HepG2 (cell line): ENCODE measurements around the gene NOM1. TPM values are rescaled to one million over a fixed set of nuclear protein-coding genes. Genes with fewer than 3 reads are reported as not detected.

Source experiments
- ATAC-seq: fragments of 200-7000 bp; cut with Tn5 transposase; 3 replicates; pipeline ENCODE4 v1.9.1; 2020; ENCODE audit warnings: mild to moderate bottlenecking, moderate library complexity
- BruUV-seq: library from RNA; stranded (reverse); fragments of 400-500 nt; replicated peaks from 2 replicates; lab custom pipeline; 2021; lab: Mats Ljungman, UMichigan
- CTCF ChIA-PET: fragments of 300-600 bp; formaldehyde crosslinking; extraction: SDS; loops from one replicate; lab custom pipeline; 2021; ENCODE audit warnings: low total read pairs, inconsistent platforms, low intra/inter-chr PET ratio; lab: Yijun Ruan, JAX
- POLR2A ChIA-PET: fragments of 350-600 bp; sonication (Branson Sonifier 250); formaldehyde crosslinking; loops from one replicate; lab custom pipeline; 2020; ENCODE audit warnings: antibody characterized with exemption, inconsistent platforms; lab: Yijun Ruan, JAX
- DNase-seq: peaks from one replicate; pipeline ENCODE4 v3.0.0-alpha.2; 2015; ENCODE audit warnings: low spot score
- FAIRE-seq: peaks from 3 replicates; lab custom pipeline; 2011; peaks lifted over from hg19 to GRCh38; lab: Jason Lieb, UNC
- H2AFZ ChIP-seq: one replicate; pipeline ENCODE4 v1.6.1; 2011; ENCODE audit warnings: low read length, inconsistent platforms
- H3K27ac ChIP-seq: fragments of 300-600 bp; 3 replicates; pipeline ENCODE4 v1.8.0; 2011; ENCODE audit warnings: mixed run types, mild to moderate bottlenecking, mixed read lengths, low read length, inconsistent platforms; ENCODE audit not compliant: insufficient read depth; ENCODE audit errors: extremely low read length
- H3K27me3 ChIP-seq, 2 experiments: fragments of 200-600 bp in 1 of 2; 2 replicates in 1 of 2; 3 replicates in 1 of 2; pipeline versions ENCODE4 v1.6.0 to v1.8.0; 2011; ENCODE audit warnings: low read length in 2 of 2, mild to moderate bottlenecking in 2 of 2, moderate library complexity in 2 of 2, inconsistent platforms in 1 of 2; ENCODE audit not compliant: insufficient read depth in 2 of 2, control insufficient read depth in 1 of 2
- H3K36me3 ChIP-seq, 2 experiments: fragments of 200-600 bp in 1 of 2; replicated peaks in 1 of 2; 2 replicates in 1 of 2; 3 replicates in 1 of 2; pipeline versions ENCODE4 v1.5.1 to v1.8.0; 2011; ENCODE audit warnings: low read length in 2 of 2, inconsistent platforms in 1 of 2; ENCODE audit not compliant: insufficient read depth in 2 of 2, control insufficient read depth in 1 of 2
- H3K4me1 ChIP-seq: 2 replicates; pipeline ENCODE4 v1.5.1; 2012; ENCODE audit warnings: low read length, inconsistent platforms; ENCODE audit not compliant: insufficient read depth
- H3K4me2 ChIP-seq: 2 replicates; pipeline ENCODE4 v1.6.0; 2011; ENCODE audit warnings: low read depth, low read length, inconsistent platforms
- H3K4me3 ChIP-seq, 3 experiments: fragments of 200-600 bp in 1 of 3; sonication (generic), shearing (Covaris generic) in 1 of 3; replicated peaks in 1 of 3; 2 replicates each; pipeline ENCODE4 v1.5.1; 2011 to 2016; ENCODE audit warnings: low read length in 3 of 3, inconsistent platforms in 2 of 3, low read depth in 2 of 3, mild to moderate bottlenecking in 2 of 3, control low read depth in 1 of 3, mixed read lengths in 1 of 3; ENCODE audit not compliant: insufficient read depth in 1 of 3
- H3K79me2 ChIP-seq: one replicate; pipeline ENCODE4 v1.6.1; 2011; ENCODE audit warnings: low read length, inconsistent platforms; ENCODE audit not compliant: insufficient read depth
- H3K9ac ChIP-seq: 2 replicates; pipeline ENCODE4 v1.6.0; 2011; ENCODE audit warnings: mild to moderate bottlenecking, low read depth, low read length, inconsistent platforms; ENCODE audit not compliant: insufficient read depth
- H3K9me3 ChIP-seq: 2 replicates; pipeline ENCODE4 v1.5.1; 2012; ENCODE audit warnings: mild to moderate bottlenecking, low read length
- H4K20me1 ChIP-seq: 2 replicates; pipeline ENCODE4 v1.6.0; 2011; ENCODE audit warnings: inconsistent platforms, mild to moderate bottlenecking, low read length, moderate library complexity; ENCODE audit not compliant: insufficient read depth
- GLI4 ChIP-seq: sonication (generic); formaldehyde crosslinking; IDR thresholded peaks from 2 replicates; pipeline ENCODE4 v1.5.1; 2020; ENCODE audit warnings: missing genetic modification reagents, mild to moderate bottlenecking, moderate library complexity, borderline replicate concordance
- HBP1 ChIP-seq: IDR thresholded peaks from 2 replicates; pipeline ENCODE4 v1.6.1; 2016; ENCODE audit warnings: low read depth, control low read depth
- MBNL3 ChIP-seq: fragments of 250-450 bp; sonication (Bioruptor Pico); conservative IDR thresholded peaks from 2 replicates; pipeline ENCODE4 v1.8.0; 2022; ENCODE audit warnings: mild to moderate bottlenecking, inconsistent platforms
- ZFP90 ChIP-seq: sonication (generic); formaldehyde crosslinking; IDR thresholded peaks from 2 replicates; pipeline ENCODE4 v1.8.0; 2022; ENCODE audit warnings: missing genetic modification reagents, mild to moderate bottlenecking, inconsistent platforms, borderline replicate concordance
- ZNF225 ChIP-seq: sonication (generic); formaldehyde crosslinking; IDR thresholded peaks from 2 replicates; pipeline ENCODE4 v1.4.0; 2020; ENCODE audit warnings: mild to moderate bottlenecking, missing genetic modification reagents
- ZNF615 ChIP-seq: sonication (generic); formaldehyde crosslinking; IDR thresholded peaks from 2 replicates; pipeline ENCODE4 v1.5.0; 2020; ENCODE audit warnings: mild to moderate bottlenecking, missing genetic modification reagents, borderline replicate concordance
- ZNF670 ChIP-seq: sonication (generic); formaldehyde crosslinking; IDR thresholded peaks from 2 replicates; pipeline ENCODE4 v1.8.0; 2022; ENCODE audit warnings: mild to moderate bottlenecking, missing genetic modification reagents, borderline replicate concordance
- ZSCAN25 ChIP-seq: sonication (generic); formaldehyde crosslinking; IDR thresholded peaks from 2 replicates; pipeline ENCODE4 v1.8.0; 2022; ENCODE audit warnings: mild to moderate bottlenecking, missing genetic modification reagents
- WGBS: methylation state at CpG from one replicate; pipeline ENCODE4 v1.1.6; 2017; ENCODE audit warnings: low lambda C conversion rate; 5-methylcytosine and 5-hydroxymethylcytosine counted together
- in situ Hi-C: cut with HindIII; loops from 2 replicates; pipeline ENCODE4 v1.10.0; 2017; ENCODE audit warnings: low pct_unique_long_range_greater_than_20kb; ENCODE audit not compliant: extremely low pct_ligation_motif_present
- intact Hi-C: fragments of 100-400 bp; cut with micrococcal nuclease; formaldehyde crosslinking; loops from one replicate; pipeline ENCODE4 v1.10.0; 2022; ENCODE audit not compliant: unreplicated experiment
- polyA plus RNA-seq, 8 experiments: library from polyadenylated mRNA; depleted of rRNA in 3 of 8; stranded (reverse) in 7 of 8; unstranded in 1 of 8; fragments of >200 nt; fragmentation: Illumina TruSeq in 4 of 8; extraction: Trizol in 4 of 8; gene quantifications; 2 replicates each; pipeline versions ENCODE4 v1.2.1 to v1.2.3, GENCODE V29; 2011 to 2016; ENCODE audit warnings: low read depth in 4 of 8, missing spikeins in 1 of 8, mixed read lengths in 1 of 8; ENCODE audit not compliant: insufficient read depth in 1 of 8
- total RNA-seq, 5 experiments: library from RNA; depleted of rRNA; stranded (reverse); fragments of >200 nt; fragmentation: Illumina TruSeq; extraction: Trizol; gene quantifications; 2 replicates each; pipeline ENCODE4 v1.2.3, GENCODE V29; 2016; ENCODE audit warnings: low read depth in 1 of 5
- TF ChIP-seq, protein P1 (sequence below): sonication (generic); formaldehyde crosslinking; IDR thresholded peaks from 2 replicates; pipeline ENCODE4 v1.4.0; 2020; ENCODE audit warnings: mild to moderate bottlenecking, missing genetic modification reagents

NOM1 gene
- total and polyA plus RNA-seq, 2 of the 13 experiments (the other 11 are each of a cell fraction or from before 2014, with no cell fraction given): 14.2 to 26.2 TPM

GRCh38 chr7:156927571-156928405 lies 21.7 kb upstream of the NOM1 start:
- TF ChIP-seq HBP1 (CRISPR knock-in tag): no peak
- no peak for TF ChIP-seq MBNL3 (CRISPR knock-in tag)
- no peak for TF ChIP-seq ZNF670 (CRISPR knock-in tag)
- TF ChIP-seq ZNF225 (CRISPR knock-in tag): no peak
- no peak for TF ChIP-seq ZFP90 (CRISPR knock-in tag)
- TF ChIP-seq ZSCAN25: no peak
- TF ChIP-seq, protein P1, sequence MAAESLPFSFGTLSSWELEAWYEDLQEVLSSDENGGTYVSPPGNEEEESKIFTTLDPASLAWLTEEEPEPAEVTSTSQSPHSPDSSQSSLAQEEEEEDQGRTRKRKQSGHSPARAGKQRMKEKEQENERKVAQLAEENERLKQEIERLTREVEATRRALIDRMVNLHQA (CRISPR knock-in tag): no peak
- no peak for TF ChIP-seq ZNF615 (CRISPR knock-in tag)
- no peak for TF ChIP-seq GLI4 (CRISPR knock-in tag)
- Histone ChIP-seq H3K36me3 (no peaks in the 10 kb centered on the region), H3K79me2 (no peaks in the 10 kb centered on the region), H3K9ac (no peak overlapping the region), H3K4me2 (no peak overlapping the region), H3K27ac (no peak overlapping the region), H3K27me3 (peaks cover 0 to 33% of the 10 kb centered on the region in 2 experiments; a peak in 3 of 5 replicates), H2AFZ (no peak overlapping the region), H4K20me1 (no peaks in the 10 kb centered on the region), H3K4me3 (no peak overlapping the region), H3K9me3 (no peaks in the 10 kb centered on the region), H3K4me1 (peaks cover 6% of the 10 kb centered on the region)
- in situ Hi-C loops: no loop called here
- WGBS: 56% methylated on average over 17 of the region's 17 CpGs
- DNase-seq: no peak
- FAIRE-seq: no peak
- CTCF ChIA-PET: no interaction called here
- no peak for ATAC-seq
- no TSS peak for BruUV-seq
- intact Hi-C loops: no loop called here
- POLR2A ChIA-PET: no interaction called here
